PC-9 (cell line): Measurements from ENCODE around the gene SPECC1L. TPM values are rescaled to one million over a fixed set of nuclear protein-coding genes. Genes with fewer than 3 reads are reported as not detected.
A peak's percentile ranks its signal among the peaks of the same experiment; 100 is the strongest.
"Not testable (repeated sequence)": the region's sequence is repeated elsewhere in the genome, so short reads cannot be mapped to it uniquely, and the experiment has no call there.

ENCODE experiments used
- BruUV-seq: library from RNA; stranded (reverse); fragments of 400-500 nt; replicated peaks from 2 replicates; lab custom pipeline; 2021; lab: Mats Ljungman, UMichigan
- CTCF ChIA-PET: fragments of 300-600 bp; sonication (Branson Sonifier 250); formaldehyde crosslinking; loops from one replicate; lab custom pipeline; 2022; ENCODE audit warnings: antibody characterized with exemption; lab: Charles Lee
- POLR2A ChIA-PET: fragments of 300-600 bp; sonication (Branson Sonifier 250); formaldehyde crosslinking; loops from one replicate; lab custom pipeline; 2022; ENCODE audit warnings: antibody characterized with exemption; ENCODE audit not compliant: unreplicated experiment; lab: Charles Lee
- DNase-seq, 2 experiments: peaks; one replicate each; pipeline versions ENCODE4 v3.0.0 to v3.0.0-alpha.2; 2015 to 2022; ENCODE audit warnings: mixed read lengths in 1 of 2
- H2AFZ ChIP-seq: fragments of 200-600 bp; sonication (generic); 2 replicates; pipeline ENCODE4 v1.8.1; 2017; ENCODE audit warnings: antibody characterized with exemption
- H3F3A ChIP-seq: fragments of 200-600 bp; sonication (generic); 2 replicates; pipeline ENCODE4 v1.8.1; 2017; ENCODE audit warnings: antibody characterized with exemption, mild to moderate bottlenecking, low read depth; ENCODE audit not compliant: insufficient read depth
- H3K27ac ChIP-seq: fragments of 200-600 bp; sonication (generic); 2 replicates; pipeline ENCODE4 v1.6.1; 2016; ENCODE audit warnings: mixed run types
- H3K27me3 ChIP-seq: fragments of 200-600 bp; sonication (generic); 2 replicates; pipeline ENCODE4 v1.6.1; 2016; ENCODE audit warnings: low read depth, mixed run types; ENCODE audit not compliant: insufficient read depth
- H3K36me3 ChIP-seq: fragments of 200-600 bp; sonication (generic); 2 replicates; pipeline ENCODE4 v1.6.1; 2016; ENCODE audit warnings: low read depth, mixed run types
- H3K4me1 ChIP-seq: fragments of 200-600 bp; sonication (generic); replicated peaks from 2 replicates; pipeline ENCODE4 v1.6.1; 2016; ENCODE audit warnings: mixed run types; ENCODE audit not compliant: insufficient read depth
- H3K4me2 ChIP-seq: fragments of 200-600 bp; sonication (generic); 2 replicates; pipeline ENCODE4 v1.6.1; 2017; ENCODE audit warnings: mixed run types
- H3K4me3 ChIP-seq: fragments of 200-600 bp; sonication (generic); 2 replicates; pipeline ENCODE4 v1.6.1; 2016; ENCODE audit warnings: mixed run types
- H3K79me2 ChIP-seq: fragments of 200-600 bp; sonication (generic); 2 replicates; pipeline ENCODE4 v1.6.1; 2017; ENCODE audit warnings: low read depth, mixed run types
- H3K9me2 ChIP-seq: fragments of 200-600 bp; sonication (generic); 2 replicates; pipeline ENCODE4 v1.8.1; 2017; ENCODE audit warnings: mild to moderate bottlenecking; ENCODE audit not compliant: insufficient read depth
- H3K9me3 ChIP-seq: fragments of 200-600 bp; sonication (generic); 2 replicates; pipeline ENCODE4 v1.8.1; 2016; ENCODE audit warnings: low read depth; ENCODE audit not compliant: insufficient read depth
- H4K20me1 ChIP-seq: fragments of 200-600 bp; sonication (generic); 2 replicates; pipeline ENCODE4 v1.8.1; 2017; ENCODE audit not compliant: insufficient read depth
- EZH2 ChIP-seq: fragments of 200-600 bp; sonication (generic); IDR thresholded peaks from 2 replicates; pipeline ENCODE4 v1.8.0; 2017; ENCODE audit warnings: antibody characterized with exemption, low read depth
- intact Hi-C: fragments of 100-400 bp; cut with micrococcal nuclease; formaldehyde crosslinking; loops from one replicate; pipeline ENCODE4 v1.10.0; 2022; ENCODE audit not compliant: unreplicated experiment
- total RNA-seq: library from RNA; stranded (reverse); gene quantifications from 2 replicates; pipeline ENCODE4 v1.2.3, GENCODE V29; 2021
- TF ChIP-seq, protein P1 (sequence below): fragments of 200-600 bp; sonication (generic); conservative IDR thresholded peaks from 2 replicates; pipeline ENCODE4 v1.6.1; 2017; ENCODE audit warnings: mixed run types, antibody characterized with exemption, mild to moderate bottlenecking, moderate library complexity

The SPECC1L gene
- total RNA-seq, 1 experiment from 2014 or later = 38.9 TPM

DNA sequence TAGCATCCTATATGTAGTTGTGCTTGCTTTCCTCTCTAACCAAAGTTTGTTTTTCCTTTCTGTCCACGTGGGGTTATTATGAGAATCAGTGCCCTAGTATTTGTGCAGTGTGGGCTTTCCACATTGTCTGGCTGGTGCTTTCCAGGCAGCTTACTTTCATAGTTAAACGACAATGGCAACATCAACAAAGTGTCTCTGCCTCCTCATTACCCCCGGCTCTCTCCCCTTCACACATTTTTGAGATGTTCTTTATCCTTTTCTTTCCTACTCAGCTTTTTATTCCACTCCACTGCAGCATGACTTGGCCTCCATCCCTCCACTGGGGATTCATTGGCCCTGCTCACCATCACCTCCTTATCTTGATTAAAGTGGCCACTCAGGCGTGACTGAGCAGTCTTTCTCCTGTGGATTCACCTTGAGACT is 19.1 kb downstream of the SPECC1L start:
- peaks cover 69% of the 10 kb centered on the region for H3K79me2 ChIP-seq
- POLR2A ChIA-PET = no interaction called here
- no peaks in the 10 kb centered on the region for H3K27me3 ChIP-seq
- CTCF ChIA-PET = no interaction called here
- H3K9me2 ChIP-seq = no peaks in the 10 kb centered on the region
- no peaks in the 10 kb centered on the region for H3K36me3 ChIP-seq
- H3K4me3 ChIP-seq = no peak overlapping the region
- no peaks in the 10 kb centered on the region for H4K20me1 ChIP-seq
- no peaks in the 10 kb centered on the region for H3K9me3 ChIP-seq
- H3K4me2 ChIP-seq = no peak overlapping the region
- BruUV-seq = no TSS peak
- TF ChIP-seq, protein P1, sequence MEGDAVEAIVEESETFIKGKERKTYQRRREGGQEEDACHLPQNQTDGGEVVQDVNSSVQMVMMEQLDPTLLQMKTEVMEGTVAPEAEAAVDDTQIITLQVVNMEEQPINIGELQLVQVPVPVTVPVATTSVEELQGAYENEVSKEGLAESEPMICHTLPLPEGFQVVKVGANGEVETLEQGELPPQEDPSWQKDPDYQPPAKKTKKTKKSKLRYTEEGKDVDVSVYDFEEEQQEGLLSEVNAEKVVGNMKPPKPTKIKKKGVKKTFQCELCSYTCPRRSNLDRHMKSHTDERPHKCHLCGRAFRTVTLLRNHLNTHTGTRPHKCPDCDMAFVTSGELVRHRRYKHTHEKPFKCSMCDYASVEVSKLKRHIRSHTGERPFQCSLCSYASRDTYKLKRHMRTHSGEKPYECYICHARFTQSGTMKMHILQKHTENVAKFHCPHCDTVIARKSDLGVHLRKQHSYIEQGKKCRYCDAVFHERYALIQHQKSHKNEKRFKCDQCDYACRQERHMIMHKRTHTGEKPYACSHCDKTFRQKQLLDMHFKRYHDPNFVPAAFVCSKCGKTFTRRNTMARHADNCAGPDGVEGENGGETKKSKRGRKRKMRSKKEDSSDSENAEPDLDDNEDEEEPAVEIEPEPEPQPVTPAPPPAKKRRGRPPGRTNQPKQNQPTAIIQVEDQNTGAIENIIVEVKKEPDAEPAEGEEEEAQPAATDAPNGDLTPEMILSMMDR = no peak
- TF ChIP-seq EZH2 = no peak
- intact Hi-C loops = loop anchor here (2.0 kb wide), 1 partner anchor 13 kb away; no protein-coding TSS in a partner anchor
- no peak for DNase-seq
- H3K27ac ChIP-seq = peak overlapping the region; percentile 12; the same call in 1 of the 2 replicates
- H3K4me1 ChIP-seq = peaks cover 22% of the 10 kb centered on the region
- no peak overlapping the region for H2AFZ ChIP-seq
- H3F3A ChIP-seq = peaks cover 7% of the 10 kb centered on the region; the same call in 1 of the 2 replicates

DNA sequence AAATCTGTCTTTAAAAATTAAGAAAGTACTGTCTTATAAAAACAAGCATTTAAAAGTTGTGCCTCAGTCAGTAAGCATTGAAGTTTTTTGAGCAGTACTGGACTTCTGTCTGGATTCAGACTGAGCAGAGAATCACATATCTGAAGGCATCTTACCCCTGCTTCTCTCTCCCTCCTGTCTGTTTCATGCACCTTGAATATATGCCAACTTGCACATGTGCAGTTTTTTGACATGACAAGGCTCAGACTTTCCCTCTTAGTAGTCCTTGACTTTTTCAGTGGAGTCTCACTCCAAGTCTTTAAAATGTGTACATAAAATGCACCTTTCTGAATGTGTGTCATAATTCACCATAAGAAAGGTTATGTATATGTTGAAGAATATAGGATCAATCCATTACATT is 19.8 kb downstream of the SPECC1L start:
- Histone ChIP-seq H4K20me1 (no peaks in the 10 kb centered on the region), H3K27me3 (no peaks in the 10 kb centered on the region), H3K9me3 (no peaks in the 10 kb centered on the region), H2AFZ (no peak overlapping the region), H3K4me1 (peaks cover 18% of the 10 kb centered on the region; the same call in 1 of the 2 replicates), H3K27ac (no peak overlapping the region), H3K4me3 (no peak overlapping the region), H3K9me2 (no peaks in the 10 kb centered on the region), H3F3A (peaks cover 7% of the 10 kb centered on the region; the same call in 1 of the 2 replicates), H3K4me2 (no peak overlapping the region), H3K79me2 (peaks cover 63% of the 10 kb centered on the region), H3K36me3 (no peaks in the 10 kb centered on the region)
- intact Hi-C loops = no loop called here
- no peak for DNase-seq
- no TSS peak for BruUV-seq
- TF ChIP-seq, protein P1 = no peak
- no peak for TF ChIP-seq EZH2
- ChIA-PET CTCF (no interaction called here), POLR2A (no interaction called here)

DNA sequence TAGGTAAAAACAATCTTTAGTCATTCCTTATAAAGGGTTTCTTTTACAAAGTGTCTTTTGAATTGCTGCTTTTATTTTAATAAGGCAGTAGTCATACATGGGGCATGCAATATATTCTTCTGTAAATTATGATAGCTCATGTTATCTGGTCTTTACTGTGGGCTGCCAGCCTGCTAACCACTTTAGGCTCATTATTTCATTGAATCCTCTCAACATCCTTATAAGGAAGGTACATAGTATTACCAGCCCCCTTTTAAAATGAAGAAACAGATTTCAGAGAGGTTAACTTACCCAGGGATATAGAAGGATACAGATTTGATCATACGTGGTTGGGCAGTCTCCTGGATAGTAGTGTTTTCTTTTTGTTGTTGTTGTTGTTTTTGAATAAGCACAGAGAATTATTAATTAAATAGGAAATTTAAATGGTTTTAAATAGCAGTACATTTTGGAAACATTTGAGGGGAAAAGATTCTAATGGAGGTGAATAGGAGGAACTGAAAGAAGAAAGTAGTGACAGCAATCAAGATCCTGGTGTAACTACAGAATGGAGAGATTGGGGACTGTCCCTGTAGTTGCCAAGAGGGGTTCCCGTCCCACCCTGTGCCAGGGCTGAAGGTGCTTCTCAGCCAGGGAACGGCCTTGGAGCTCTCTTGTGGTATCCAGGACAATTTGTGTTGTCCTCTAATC is 21.0 kb downstream of the SPECC1L start:
- no TSS peak for BruUV-seq
- H4K20me1 ChIP-seq = no peaks in the 10 kb centered on the region
- peaks cover 18% of the 10 kb centered on the region; the same call in 1 of the 2 replicates for H3K4me1 ChIP-seq
- H3K79me2 ChIP-seq = peaks cover 61% of the 10 kb centered on the region
- CTCF ChIA-PET = interaction anchor here (0.6 kb wide), 1 partner anchor 70 kb away, joined by 3 read pairs; no protein-coding TSS in a partner anchor
- H3K4me3 ChIP-seq = no peak overlapping the region
- DNase-seq = no peak
- H3K36me3 ChIP-seq = no peaks in the 10 kb centered on the region
- H3F3A ChIP-seq = peaks cover 7% of the 10 kb centered on the region; the same call in 1 of the 2 replicates
- H3K9me2 ChIP-seq = no peaks in the 10 kb centered on the region
- intact Hi-C loops = no loop called here
- POLR2A ChIA-PET = no interaction called here
- H3K4me2 ChIP-seq = no peak overlapping the region
- H3K27ac ChIP-seq = no peak overlapping the region
- H2AFZ ChIP-seq = no peak overlapping the region
- H3K9me3 ChIP-seq = no peaks in the 10 kb centered on the region
- TF ChIP-seq, protein P1 = no peak
- no peak for TF ChIP-seq EZH2
- H3K27me3 ChIP-seq = no peaks in the 10 kb centered on the region

DNA sequence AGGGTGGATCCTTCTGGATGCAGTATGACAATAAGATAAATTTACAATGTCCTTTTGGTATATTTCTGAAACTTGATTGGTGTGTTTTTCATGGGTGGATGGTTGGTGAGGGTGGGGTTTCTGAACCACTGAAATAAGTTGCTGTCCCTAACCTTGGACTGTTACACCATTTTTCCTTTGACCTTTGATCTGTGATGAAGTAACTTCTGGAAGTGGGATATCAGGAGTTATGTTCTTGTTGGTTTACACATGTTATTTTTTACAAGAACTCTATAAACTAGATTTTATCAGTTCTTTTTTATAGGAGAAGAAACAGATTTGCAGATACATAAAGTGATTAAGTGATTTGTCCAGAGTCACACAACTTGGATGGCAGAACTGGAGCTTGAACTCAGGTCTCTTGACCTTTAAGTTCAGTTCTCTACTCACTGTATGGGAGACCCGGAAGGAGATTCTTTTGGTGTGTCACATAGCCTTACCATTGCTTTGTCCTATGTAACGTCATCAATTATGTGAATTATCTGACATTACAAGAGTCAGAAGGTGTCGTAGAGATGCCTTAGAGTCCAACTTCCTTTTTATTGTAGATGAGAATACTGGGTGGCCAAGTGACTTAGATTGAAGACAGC is 21.7 kb downstream of the SPECC1L start:
- H3K36me3 ChIP-seq, POLR2A ChIA-PET, BruUV-seq, H3K4me3 ChIP-seq, CTCF ChIA-PET, intact Hi-C loops, H3K9me3 ChIP-seq, H3K4me2 ChIP-seq, H2AFZ ChIP-seq, H3K27me3 ChIP-seq, H3F3A ChIP-seq, H4K20me1 ChIP-seq, H3K27ac ChIP-seq, H3K9me2 ChIP-seq, DNase-seq: not testable (repeated sequence)
- H3K79me2 ChIP-seq = peaks cover 57% of the 10 kb centered on the region
- H3K4me1 ChIP-seq = peaks cover 18% of the 10 kb centered on the region; the same call in 1 of the 2 replicates

DNA sequence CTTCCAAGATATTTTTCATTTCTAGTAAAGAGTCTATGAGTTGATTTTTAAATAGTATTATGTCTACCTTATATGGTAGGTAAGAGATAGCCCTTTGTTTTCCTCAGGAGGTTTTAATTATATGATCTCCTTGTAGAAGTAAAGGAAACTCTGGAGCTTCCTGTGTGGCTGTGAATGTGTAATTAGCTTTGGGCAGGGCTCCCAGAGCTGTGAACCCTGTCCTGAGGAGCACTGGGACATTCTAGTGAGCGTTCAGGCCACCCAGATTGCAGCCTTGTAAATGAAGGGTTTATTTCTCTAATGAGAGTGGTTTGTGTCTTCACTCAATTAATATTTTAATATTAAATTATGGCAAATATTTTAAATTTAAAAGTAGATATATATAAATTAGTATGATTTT is 24.3 kb downstream of the SPECC1L start:
- H3K36me3 ChIP-seq, H3K27me3 ChIP-seq, H2AFZ ChIP-seq, POLR2A ChIA-PET, H3K9me3 ChIP-seq, H3K4me1 ChIP-seq, H3K4me2 ChIP-seq, BruUV-seq, H3K4me3 ChIP-seq, CTCF ChIA-PET, DNase-seq, H3K9me2 ChIP-seq, intact Hi-C loops, H3K27ac ChIP-seq, H3F3A ChIP-seq, H4K20me1 ChIP-seq: not testable (repeated sequence)
- peaks cover 58% of the 10 kb centered on the region for H3K79me2 ChIP-seq
